Esophagus (tissue), 2 donors: Measurements from ENCODE around the gene ZNF618. TPM values are rescaled to one million over a fixed set of nuclear protein-coding genes. Genes with fewer than 3 reads are reported as not detected.

Experiments used
- H3K27ac ChIP-seq, 2 donors: one replicate each; pipeline ENCODE4 v1.5.1; 2013; ENCODE audit warnings: low read depth in 2 of 2, mild to moderate bottlenecking in 2 of 2, inconsistent platforms in 1 of 2, low read length in 1 of 2, moderate library complexity in 1 of 2
- H3K27me3 ChIP-seq, 2 donors: one replicate each; pipeline ENCODE4 v1.6.1; 2013; ENCODE audit warnings: low read length in 2 of 2, control low read depth in 1 of 2, mild to moderate bottlenecking in 1 of 2; ENCODE audit not compliant: insufficient read depth in 2 of 2, control insufficient read depth in 1 of 2
- H3K36me3 ChIP-seq, 2 donors: one replicate each; pipeline ENCODE4 v1.6.1; 2013; ENCODE audit warnings: low read length in 1 of 2; ENCODE audit not compliant: control insufficient read depth in 2 of 2, insufficient read depth in 2 of 2
- H3K4me1 ChIP-seq, 2 donors: one replicate each; pipeline ENCODE4 v1.6.1; 2013; ENCODE audit warnings: low read length in 1 of 2; ENCODE audit not compliant: control insufficient read depth in 2 of 2, insufficient read depth in 2 of 2
- H3K4me3 ChIP-seq, 2 donors: one replicate each; pipeline ENCODE4 v1.5.1; 2013; ENCODE audit warnings: low read length in 2 of 2, mild to moderate bottlenecking in 2 of 2, low read depth in 1 of 2, moderate library complexity in 1 of 2
- H3K9me3 ChIP-seq, 2 donors: one replicate each; pipeline ENCODE4 v1.6.1; 2013; ENCODE audit warnings: mild to moderate bottlenecking in 2 of 2, low read depth in 1 of 2, low read length in 1 of 2, moderate library complexity in 1 of 2; ENCODE audit not compliant: control insufficient read depth in 2 of 2, insufficient read depth in 1 of 2
- WGBS, 2 donors: extraction: QIAGEN DNeasy Blood & Tissue Kit; methylation state at CpG; one replicate each; pipeline ENCODE4 v1.1.7; 2013; 5-methylcytosine and 5-hydroxymethylcytosine counted together
- polyA plus RNA-seq, 2 donors: library from polyadenylated mRNA; stranded (reverse); fragments of 200-250 nt; gene quantifications; one replicate each; pipeline ENCODE4 v1.2.3, GENCODE V29; 2013
- donor health status: healthy with polysubstance abuse.
- donor health status: Bipolar disorder and iron deficiency.

The ZNF618 gene
- polyA plus RNA-seq, 2 donors: 0.56 to 1.0 TPM

DNA sequence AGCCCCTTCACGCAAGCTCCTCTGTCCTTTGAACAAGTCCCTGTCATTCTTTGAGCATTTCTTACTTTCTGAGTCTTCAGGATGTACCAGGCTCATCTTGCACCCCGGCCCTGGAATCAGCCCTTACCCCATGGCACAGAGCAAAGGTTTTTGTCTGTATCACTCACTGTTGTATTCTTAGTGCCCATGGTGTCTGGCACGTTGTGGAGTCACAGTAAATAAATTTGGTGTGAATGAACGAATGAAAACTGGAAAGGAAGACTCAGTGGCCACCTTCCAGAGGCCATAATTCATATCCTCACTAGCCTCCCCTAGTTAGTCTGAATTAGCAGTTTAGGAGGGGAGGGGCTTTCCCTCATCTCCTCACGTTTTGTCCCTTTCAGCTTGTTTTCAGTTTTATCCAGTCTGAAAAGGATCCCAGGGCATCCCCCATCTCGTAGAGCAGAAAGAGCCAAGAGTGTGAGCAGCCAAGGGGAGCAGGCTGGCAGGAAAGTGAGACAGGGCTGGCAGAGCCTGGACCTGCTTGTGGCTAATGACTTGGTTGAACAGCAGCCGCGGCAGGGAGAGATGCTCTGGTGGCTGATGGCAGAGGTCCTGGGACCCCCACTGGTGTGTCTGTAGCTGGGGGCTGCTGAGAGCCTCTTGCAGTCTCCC lies 42.7 kb downstream of the ZNF618 start:
- H3K4me3 ChIP-seq: no peak overlapping the region
- H3K27me3 ChIP-seq: no peaks in the 10 kb centered on the region

DNA sequence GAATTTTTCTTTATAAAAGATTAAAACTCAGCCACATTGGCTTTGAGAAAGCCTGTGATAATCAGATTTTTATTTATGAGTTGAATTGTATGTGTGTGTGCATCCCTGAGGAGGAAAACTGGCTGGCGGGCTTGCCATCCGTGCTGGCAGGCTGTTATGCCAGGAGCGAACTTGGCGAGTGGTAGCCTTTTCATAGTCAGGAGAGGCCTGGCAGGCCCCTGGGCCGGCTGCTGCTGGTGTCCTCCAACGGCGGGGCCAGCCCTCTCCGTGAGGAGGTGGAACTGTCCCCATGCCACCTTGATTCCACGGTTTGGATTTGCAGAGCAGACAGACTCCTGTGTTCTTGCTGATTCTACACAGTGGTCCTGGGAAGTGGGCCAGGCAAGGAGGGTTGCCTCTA lies 43.3 kb downstream of the ZNF618 start:
- no peaks in the 10 kb centered on the region for H3K4me1 ChIP-seq
- no peaks in the 10 kb centered on the region for H3K9me3 ChIP-seq
- no peak overlapping the region for H3K27ac ChIP-seq
- H3K4me3 ChIP-seq: no peak overlapping the region
- WGBS, 2 donors: 78 to 84% methylated on average over 9 of the region's 9 CpGs
- no peaks in the 10 kb centered on the region for H3K36me3 ChIP-seq
- no peaks in the 10 kb centered on the region for H3K27me3 ChIP-seq

More for the DNA sequence above, 42.7 kb downstream of the ZNF618 start:
- Histone ChIP-seq H3K27ac (no peak overlapping the region), H3K9me3 (no peaks in the 10 kb centered on the region), H3K36me3 (no peaks in the 10 kb centered on the region), H3K4me1 (no peaks in the 10 kb centered on the region)
- WGBS, 2 donors: 67 to 79% methylated on average over 8 of the region's 8 CpGs

DNA sequence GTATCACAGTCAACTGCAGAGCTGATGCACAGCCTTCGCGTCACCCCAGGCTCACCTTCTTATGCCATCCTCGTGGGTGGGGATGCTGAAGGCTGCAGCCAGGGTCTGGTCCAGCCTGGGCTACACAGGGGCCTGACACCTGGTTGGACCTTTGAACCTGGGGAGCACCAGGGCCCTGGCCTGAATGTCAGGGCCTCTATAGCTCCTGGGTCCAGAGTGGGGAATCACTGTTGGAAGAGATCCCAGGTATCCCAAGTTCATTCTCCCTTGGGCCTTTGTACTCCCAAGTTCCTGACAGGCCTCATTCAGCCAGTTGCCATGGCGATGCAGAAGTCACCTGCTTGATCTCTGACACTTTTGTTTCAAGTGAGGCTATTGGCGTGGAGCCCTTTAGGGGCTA lies 43.8 kb downstream of the ZNF618 start:
- Histone ChIP-seq H3K27me3 (no peaks in the 10 kb centered on the region), H3K36me3 (no peaks in the 10 kb centered on the region), H3K4me3 (no peak overlapping the region), H3K4me1 (no peaks in the 10 kb centered on the region), H3K27ac (no peak overlapping the region), H3K9me3 (no peaks in the 10 kb centered on the region)
- WGBS, 2 donors: 90 to 95% methylated on average over 5 of the region's 5 CpGs

DNA sequence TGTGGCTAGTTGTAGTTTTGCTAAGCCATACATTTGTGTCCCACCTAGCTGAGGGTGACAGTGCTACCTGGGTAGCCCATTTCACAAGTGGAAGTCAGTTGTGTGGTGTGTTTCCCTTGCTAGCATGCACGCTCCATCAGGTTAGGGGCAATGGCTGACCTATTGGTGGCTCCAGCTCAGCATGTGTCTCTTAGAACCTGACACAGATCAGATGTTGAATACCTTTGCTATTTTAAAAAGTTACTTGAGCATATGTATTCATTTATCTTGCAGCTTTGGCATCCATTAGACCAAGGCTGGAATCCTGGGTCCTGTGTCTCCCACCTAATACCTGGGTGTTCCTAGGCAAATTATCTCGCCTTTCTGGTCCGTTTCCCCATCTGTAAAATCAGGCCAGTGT lies 44.8 kb downstream of the ZNF618 start:
- H3K4me3 ChIP-seq: no peak overlapping the region
- no peaks in the 10 kb centered on the region for H3K9me3 ChIP-seq
- 90 to 93% methylated on average over 3 of the region's 3 CpGs for WGBS, 2 donors
- no peaks in the 10 kb centered on the region for H3K27me3 ChIP-seq
- H3K4me1 ChIP-seq: no peaks in the 10 kb centered on the region
- no peaks in the 10 kb centered on the region for H3K36me3 ChIP-seq
- H3K27ac ChIP-seq: no peak overlapping the region

DNA sequence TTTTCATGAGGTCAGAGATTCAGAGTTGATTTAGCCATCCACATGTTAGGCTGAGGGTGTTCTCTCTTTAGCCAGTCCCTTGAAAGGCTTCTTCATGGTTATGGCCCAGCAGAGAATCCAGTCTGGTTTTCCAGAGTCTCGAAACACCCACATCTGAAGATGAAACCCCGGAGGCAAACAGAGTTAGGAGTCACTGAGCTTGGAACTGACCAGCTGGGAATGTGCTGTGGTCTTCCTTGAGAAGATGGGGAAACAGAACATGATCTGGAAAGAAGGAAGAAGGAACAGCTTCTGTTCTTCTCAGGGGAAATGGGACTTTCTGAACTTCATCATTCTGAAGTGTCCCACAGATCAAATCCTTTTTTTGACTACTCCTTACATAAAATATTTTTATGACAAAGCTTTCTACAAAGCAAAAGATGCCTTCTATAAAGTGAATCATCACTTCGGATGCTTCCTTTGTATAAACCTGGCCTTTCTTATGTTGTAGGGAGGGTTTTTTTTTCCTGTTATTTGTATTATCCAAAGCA lies 45.4 kb downstream of the ZNF618 start:
- no peaks in the 10 kb centered on the region for H3K4me1 ChIP-seq
- H3K36me3 ChIP-seq: no peaks in the 10 kb centered on the region
- H3K9me3 ChIP-seq: no peaks in the 10 kb centered on the region
- H3K4me3 ChIP-seq: no peak overlapping the region
- H3K27ac ChIP-seq: no peak overlapping the region
- WGBS, 2 donors: 81 to 86% methylated on average over 3 of the region's 3 CpGs
- H3K27me3 ChIP-seq: no peaks in the 10 kb centered on the region

DNA sequence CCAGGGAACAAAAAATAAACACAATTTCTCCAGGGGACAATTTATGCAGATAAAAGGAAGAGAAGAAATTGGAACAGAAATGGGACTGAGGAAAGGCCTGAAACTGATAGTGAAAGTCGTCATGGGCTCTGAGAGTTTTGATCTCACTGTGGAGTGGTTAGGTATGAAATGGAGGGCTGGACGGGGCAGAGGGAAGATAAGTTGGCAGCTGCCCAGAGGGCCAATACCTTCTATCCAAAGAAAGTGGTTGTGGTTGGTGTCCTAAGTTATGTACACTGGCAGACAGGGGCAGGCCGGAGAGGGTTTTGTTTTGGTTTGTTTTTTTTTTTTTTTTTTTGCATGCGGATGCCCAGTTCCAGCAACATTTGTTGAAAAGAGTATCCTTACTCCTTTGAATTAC lies 46.1 kb downstream of the ZNF618 start:
- Histone ChIP-seq H3K4me3 (no peak overlapping the region), H3K27ac (no peak overlapping the region), H3K9me3 (no peaks in the 10 kb centered on the region), H3K27me3 (no peaks in the 10 kb centered on the region), H3K36me3 (no peaks in the 10 kb centered on the region), H3K4me1 (no peaks in the 10 kb centered on the region)
- 75 to 85% methylated on average over 4 of the region's 4 CpGs for WGBS, 2 donors

DNA sequence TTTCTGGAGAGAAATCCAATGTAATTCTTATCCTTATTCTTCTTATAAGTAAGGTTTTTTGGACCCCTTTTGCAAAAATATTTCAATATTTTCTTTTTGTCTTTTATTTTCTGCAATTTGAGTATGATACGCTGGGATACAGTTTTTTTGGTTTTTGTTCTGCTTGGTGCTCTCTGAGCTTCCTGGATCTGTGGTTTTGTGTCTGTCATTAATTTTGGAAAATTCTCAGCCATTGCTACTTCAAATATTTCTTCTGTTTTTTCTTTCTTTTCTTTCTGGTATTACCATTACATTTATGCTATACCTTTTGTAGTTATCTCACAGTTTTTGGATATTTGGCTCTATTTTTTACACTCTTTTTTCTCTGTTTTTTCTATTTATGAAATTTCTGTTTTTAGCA lies 50.1 kb downstream of the ZNF618 start:
- Histone ChIP-seq H3K4me1 (no peaks in the 10 kb centered on the region), H3K4me3 (no peak overlapping the region), H3K9me3 (no peaks in the 10 kb centered on the region), H3K27me3 (no peaks in the 10 kb centered on the region), H3K27ac (no peak overlapping the region), H3K36me3 (no peaks in the 10 kb centered on the region)
- 85 to 95% methylated on average over 1 of the region's 1 CpG for WGBS, 2 donors

DNA sequence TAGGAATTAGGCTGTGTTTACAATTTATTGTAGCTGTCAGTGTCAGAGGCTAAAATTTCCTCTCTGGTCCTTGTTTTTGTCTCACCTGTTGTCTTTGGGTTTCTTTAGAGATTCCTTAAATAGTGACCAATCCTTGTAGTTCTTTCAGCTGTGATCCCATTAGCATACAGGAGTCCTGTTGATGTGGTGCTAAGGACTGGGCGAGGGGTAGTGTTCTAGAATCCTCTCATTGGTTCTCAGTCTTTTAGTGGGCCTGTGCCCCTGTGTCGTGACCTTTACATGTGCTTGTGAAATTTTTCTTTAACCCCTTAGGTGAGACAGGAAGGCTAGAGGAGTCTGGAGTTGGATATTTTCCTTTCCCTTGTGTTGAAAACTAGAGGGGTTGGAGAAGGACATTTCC lies 51.2 kb downstream of the ZNF618 start:
- H3K27me3 ChIP-seq: no peaks in the 10 kb centered on the region
- WGBS, 2 donors: 65 to 80% methylated on average over 2 of the region's 2 CpGs
- H3K4me3 ChIP-seq: no peak overlapping the region
- H3K27ac ChIP-seq: no peak overlapping the region
- H3K9me3 ChIP-seq: no peaks in the 10 kb centered on the region
- no peaks in the 10 kb centered on the region for H3K36me3 ChIP-seq
- H3K4me1 ChIP-seq: no peaks in the 10 kb centered on the region

DNA sequence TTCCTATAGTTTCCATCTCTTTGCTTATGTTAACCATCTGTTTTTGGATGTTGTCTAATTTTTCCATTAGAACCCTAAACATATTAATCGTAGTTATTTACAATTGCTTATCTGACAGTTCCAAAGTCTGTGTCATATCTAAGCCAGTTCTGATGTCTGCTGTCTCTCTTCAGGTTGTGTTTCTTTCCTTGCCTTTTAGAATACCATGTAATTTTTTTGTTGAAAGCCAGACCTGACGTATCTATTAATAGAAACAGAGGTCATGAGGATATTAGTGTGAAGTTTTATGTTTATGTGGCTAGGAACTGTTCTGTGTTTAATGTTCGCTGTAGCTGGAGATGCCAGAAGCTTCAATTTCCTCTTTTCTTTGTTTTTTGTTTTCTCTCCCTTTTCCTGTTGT lies 52.2 kb downstream of the ZNF618 start:
- 73 to 82% methylated on average over 3 of the region's 3 CpGs for WGBS, 2 donors
- H3K27ac ChIP-seq: no peak overlapping the region
- H3K4me3 ChIP-seq: no peak overlapping the region
- no peaks in the 10 kb centered on the region for H3K4me1 ChIP-seq
- no peaks in the 10 kb centered on the region for H3K27me3 ChIP-seq
- no peaks in the 10 kb centered on the region for H3K36me3 ChIP-seq
- H3K9me3 ChIP-seq: no peaks in the 10 kb centered on the region

DNA sequence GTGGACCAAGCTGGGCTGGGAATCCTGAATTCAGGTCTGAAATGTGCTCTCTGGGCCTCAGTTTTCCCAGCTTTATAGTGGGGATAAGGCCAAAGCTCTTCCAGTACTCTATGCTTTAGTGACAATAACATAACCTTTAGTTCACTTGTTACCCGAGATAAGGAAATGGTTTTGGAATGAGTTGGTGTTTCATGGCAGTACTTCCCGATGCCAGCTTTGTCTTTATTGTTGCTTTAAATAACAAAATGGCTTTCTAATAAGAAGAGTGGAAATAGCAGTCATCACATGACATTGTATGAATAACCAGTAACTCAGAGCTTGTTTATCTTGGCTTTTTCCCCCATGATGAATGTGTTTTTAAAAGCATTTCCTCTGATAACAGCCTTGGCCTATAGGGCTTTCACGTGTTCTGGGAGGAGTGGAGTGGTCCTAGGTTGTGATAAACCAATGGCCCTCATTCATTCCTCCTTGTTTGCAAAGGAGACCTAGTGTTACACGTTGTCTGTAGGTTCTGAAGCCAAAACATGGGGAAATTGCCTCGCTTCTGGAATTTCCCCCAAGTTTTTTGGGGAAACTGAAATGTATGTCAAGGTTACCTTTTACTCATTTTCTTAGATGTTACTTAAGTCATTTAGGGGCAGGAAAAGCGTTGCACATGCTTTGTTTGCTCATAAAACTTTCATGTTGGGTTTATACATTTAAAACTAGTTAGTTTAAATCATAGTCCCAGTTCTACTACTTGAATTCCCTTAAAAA lies 53.7 kb downstream of the ZNF618 start:
- peaks cover 0 to 2% of the 10 kb centered on the region in 2 donors for H3K4me1 ChIP-seq
- WGBS, 2 donors: 58 to 62% methylated on average over 6 of the region's 6 CpGs
- H3K27me3 ChIP-seq: no peaks in the 10 kb centered on the region
- no peaks in the 10 kb centered on the region for H3K9me3 ChIP-seq
- H3K4me3 ChIP-seq: no peak overlapping the region
- no peak overlapping the region for H3K27ac ChIP-seq
- no peaks in the 10 kb centered on the region for H3K36me3 ChIP-seq
